Measurements from ENCODE around the gene CSN1S1.

CSN1S1 gene

GRCh38 chr4:69994782-69995181, 63.9 kb downstream of the CSN1S1 start:
- FAIRE-seq, result no peak

GRCh38 chr4:69995526-69996016, 64.7 kb downstream of the CSN1S1 start, which contains the start of gene STATH:
STATH (plus strand) TSS chr4:69995966; CDS start chr4:69998438, 2,472 bp downstream.
- no peak for FAIRE-seq
